ENCODE measurements around the gene ANKRD42.
"Not testable (repeated sequence)": the region's sequence is repeated elsewhere in the genome, so short reads cannot be mapped to it uniquely, and the experiment has no call there.

- TF ChIP-seq CTCF (IDR thresholded peaks at IDR 0.05; ENCODE audit: extremely low read depth in 1 of 2, insufficient read depth in 1 of 2, low read depth in 1 of 2, low read length in 2 of 2); POLR2A (IDR thresholded peaks at IDR 0.05; ENCODE audit: low read depth, low read length); EZH2 (IDR thresholded peaks at IDR 0.05; ENCODE audit: borderline replicate concordance, low read depth, low read length, severe bottlenecking); POLR2AphosphoS5 (IDR thresholded peaks at IDR 0.05; ENCODE audit: insufficient read depth, low read depth, low read length); FOS (IDR thresholded peaks at IDR 0.05; ENCODE audit: borderline replicate concordance, insufficient read depth, low read length); MAX (IDR thresholded peaks at IDR 0.05; ENCODE audit: insufficient read depth, insufficient read length): not testable (repeated sequence)
Observed at GRCh38 chr11:83269080-83269479, 75.6 kb downstream of the ANKRD42 start.
